Activated T-helper 2 cell treated with anti-CD3 and anti-CD28 coated beads, Interferon-gamma antibody, Interleukin-2, Interleukin-4, amounts not matched to agents 10 μg/mL and 5 μg/mL and 100 μg/mL, durations not matched to agents 14 hours and 24 hours and 36 hours (primary cell): Measurements from ENCODE around the gene MIA. TPM values are rescaled to one million over a fixed set of nuclear protein-coding genes. Genes with fewer than 3 reads are reported as not detected.
"Not testable (repeated sequence)": the region's sequence is repeated elsewhere in the genome, so short reads cannot be mapped to it uniquely, and the experiment has no call there.

Source experiments
- DNase-seq: peaks from one replicate; pipeline ENCODE4 v3.0.0; 2021; ENCODE audit warnings: low spot score
- H3K27ac Mint-ChIP-seq: one replicate; pipeline ENCODE4 v1.8.0; 2021; ENCODE audit warnings: mixed read lengths
- H3K27me3 Mint-ChIP-seq: one replicate; pipeline ENCODE4 v1.8.0; 2021; ENCODE audit warnings: low read depth, mixed read lengths
- H3K36me3 Mint-ChIP-seq: one replicate; pipeline ENCODE4 v1.8.0; 2021; ENCODE audit warnings: low read depth, mixed read lengths
- H3K4me1 Mint-ChIP-seq: one replicate; pipeline ENCODE4 v1.8.0; 2021; ENCODE audit warnings: low read depth, mixed read lengths
- H3K4me3 Mint-ChIP-seq: one replicate; pipeline ENCODE4 v1.8.0; 2021; ENCODE audit warnings: low read depth, mild to moderate bottlenecking, moderate library complexity, mixed read lengths
- H3K9me3 Mint-ChIP-seq: one replicate; pipeline ENCODE4 v1.8.0; 2021; ENCODE audit warnings: mixed read lengths
- intact Hi-C: fragments of 100-400 bp; cut with micrococcal nuclease; formaldehyde crosslinking; loops from one replicate; pipeline ENCODE4 v1.15.1; 2023
- total RNA-seq: library from RNA; stranded (reverse); gene quantifications from 2 replicates; pipeline ENCODE4 v1.2.3, GENCODE V29; 2022

MIA gene
- total RNA-seq, 1 donor from 2014 or later: not detected

DNA sequence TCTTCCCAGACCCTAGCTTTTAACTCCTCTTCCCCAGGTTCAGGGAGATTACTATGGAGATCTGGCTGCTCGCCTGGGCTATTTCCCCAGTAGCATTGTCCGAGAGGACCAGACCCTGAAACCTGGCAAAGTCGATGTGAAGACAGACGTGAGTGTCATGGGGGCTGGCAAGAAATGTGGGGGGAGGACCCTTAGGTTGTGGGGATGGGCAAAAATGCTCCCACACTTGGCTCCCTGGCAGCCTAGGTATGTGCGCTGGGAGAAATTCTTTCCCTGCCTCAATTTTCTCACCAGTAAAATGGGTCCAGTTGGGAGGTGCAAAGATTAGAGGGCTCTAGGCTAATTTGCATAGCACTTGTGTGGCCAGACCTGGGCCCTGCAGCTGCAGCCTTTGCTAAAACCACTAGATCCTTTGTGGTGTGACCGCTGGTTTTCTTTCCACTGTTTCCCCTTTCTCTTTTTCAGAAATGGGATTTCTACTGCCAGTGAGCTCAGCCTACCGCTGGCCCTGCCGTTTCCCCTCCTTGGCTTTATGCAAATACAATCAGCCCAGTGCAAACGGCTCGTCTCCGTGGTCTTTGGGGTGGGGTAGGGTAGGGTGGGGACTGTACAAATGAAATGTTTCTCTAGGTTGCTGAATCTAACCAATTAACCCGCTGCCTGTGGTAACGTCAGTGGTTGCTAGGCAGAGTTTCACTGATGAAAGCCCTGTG lies 1.8 kb downstream of the MIA start:
- H3K27me3 Mint-ChIP-seq: no peaks in the 10 kb centered on the region
- peaks cover 35% of the 10 kb centered on the region for H3K4me1 Mint-ChIP-seq
- intact Hi-C loops: loop anchor here (1.0 kb wide), 2 partner anchors 23 to 61 kb away; partner anchors contain the start of gene COQ8B
- H3K4me3 Mint-ChIP-seq: peak overlapping the region; percentile 96
- peak; percentile 86 for DNase-seq
- no peaks in the 10 kb centered on the region for H3K9me3 Mint-ChIP-seq
- peaks cover 21% of the 10 kb centered on the region for H3K36me3 Mint-ChIP-seq
- peak overlapping the region; percentile 96 for H3K27ac Mint-ChIP-seq

DNA sequence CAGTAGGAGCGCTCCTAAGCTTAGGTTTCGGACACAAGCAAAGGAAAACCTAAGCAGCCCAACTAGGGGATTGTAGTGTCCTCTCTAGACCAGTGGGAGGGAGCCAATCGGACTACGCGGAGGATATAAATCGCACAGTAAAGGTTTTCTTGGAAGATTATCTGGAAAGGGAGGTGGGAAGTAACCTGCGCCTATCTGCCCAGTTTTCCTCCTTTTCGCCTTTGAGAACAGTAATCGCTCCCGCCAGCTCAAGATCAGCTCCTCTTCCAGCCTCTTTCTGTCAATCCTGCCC lies 2.3 kb downstream of the MIA start:
- DNase-seq: no peak
- intact Hi-C loops: loop anchor here (1.0 kb wide), 2 partner anchors 23 to 61 kb away; partner anchors contain the start of gene COQ8B
- Mint-ChIP-seq H3K36me3 (peaks cover 20% of the 10 kb centered on the region), H3K4me3 (peak overlapping the region; percentile 96), H3K4me1 (peaks cover 35% of the 10 kb centered on the region), H3K27me3 (no peaks in the 10 kb centered on the region), H3K9me3 (no peaks in the 10 kb centered on the region), H3K27ac (peak overlapping the region; percentile 96)

DNA sequence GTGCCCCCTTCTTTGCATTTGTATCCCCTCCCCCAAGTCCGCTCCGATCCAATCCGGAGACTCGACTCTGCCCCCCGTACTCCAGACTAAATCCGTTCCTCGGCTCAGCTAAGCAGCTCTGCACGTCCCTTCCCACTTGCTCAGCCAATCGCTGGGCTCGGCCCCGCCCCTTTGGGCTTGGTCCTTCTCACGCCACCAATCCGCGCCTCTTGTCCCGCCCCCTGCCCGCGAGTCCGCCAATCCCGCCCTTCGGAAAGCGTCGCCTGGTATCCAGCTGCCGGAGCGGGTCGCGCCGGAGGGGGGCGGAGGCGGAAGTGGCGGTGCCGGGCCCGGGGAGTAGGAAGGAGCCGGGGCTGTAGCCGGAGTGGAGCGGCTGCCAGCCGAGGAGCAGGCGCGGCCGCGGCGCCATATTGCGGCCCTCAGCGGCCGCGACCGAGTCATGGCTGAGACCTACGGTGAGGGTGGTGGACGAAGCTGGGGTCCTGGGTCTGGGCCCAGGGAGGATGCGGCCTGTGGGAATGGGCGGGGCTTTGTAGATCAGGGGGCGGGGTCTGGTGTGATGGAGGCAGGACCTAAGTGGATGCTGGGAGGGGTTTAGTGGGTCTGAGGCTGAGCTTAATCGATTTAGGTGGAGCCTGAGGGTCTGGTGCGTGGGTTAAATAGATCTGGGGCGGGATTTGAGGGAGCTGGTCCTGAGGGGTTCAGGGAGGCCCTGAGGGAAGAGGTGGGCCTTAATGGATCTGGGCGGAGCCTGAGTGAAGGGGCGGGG lies 2.8 kb downstream of the MIA start, which contains the start of gene RAB4B:
TSS of gene RAB4B (plus strand) at position 311 of the 769 bp plus-strand sequence. CDS start at position 440, 129 bp downstream.
- peak; percentile 100 for DNase-seq
- Mint-ChIP-seq H3K4me3 (peak within 1 kb of the TSS; percentile 96), H3K27me3 (no peaks in the 10 kb centered on the region), H3K9me3 (no peaks in the 10 kb centered on the region), H3K4me1 (peaks cover 35% of the 10 kb centered on the region), H3K36me3 (peaks cover 21% of the 10 kb centered on the region), H3K27ac (peak within 1 kb of the TSS; percentile 96)
- intact Hi-C loops: loop anchor here (1.0 kb wide), 4 partner anchors 20 to 62 kb away; partner anchors contain the start of genes ACTMAP and COQ8B

DNA sequence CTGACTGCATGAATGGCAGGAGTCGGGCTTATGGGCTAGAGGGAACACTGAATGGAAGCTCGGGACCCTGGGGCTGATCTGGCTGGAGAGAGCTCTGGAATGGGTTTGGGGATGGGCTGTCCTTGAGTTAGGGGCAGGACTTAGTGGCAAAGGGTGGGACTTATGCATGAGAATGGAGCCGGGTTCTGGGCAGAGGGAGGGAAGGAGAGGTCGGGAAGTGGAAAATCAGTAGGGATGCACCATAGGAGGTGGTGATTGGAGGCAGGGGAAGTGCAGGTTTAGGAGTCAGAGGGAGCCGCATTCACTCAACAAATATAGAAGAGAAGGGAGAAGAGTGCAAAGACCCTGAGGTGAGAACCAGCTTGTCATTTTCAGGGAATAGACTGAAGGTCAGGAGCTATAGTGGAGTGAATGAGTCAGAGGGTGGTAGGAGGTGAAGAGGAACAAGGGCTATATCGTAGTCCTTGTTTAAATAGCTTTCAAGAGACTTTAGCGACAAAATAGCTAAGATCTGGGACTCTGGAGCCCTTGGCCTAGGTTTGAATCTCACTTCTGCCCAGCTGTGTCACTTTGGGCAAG lies 3.5 kb downstream of the MIA start:
- peak overlapping the region; percentile 96 for H3K27ac Mint-ChIP-seq
- intact Hi-C loops: loop anchor here (1.0 kb wide), 3 partner anchors 14 to 28 kb away; partner anchors contain the start of gene ACTMAP
- H3K4me3 Mint-ChIP-seq: peak overlapping the region; percentile 96
- no peaks in the 10 kb centered on the region for H3K9me3 Mint-ChIP-seq
- H3K27me3 Mint-ChIP-seq: no peaks in the 10 kb centered on the region
- no peak for DNase-seq
- H3K4me1 Mint-ChIP-seq: peaks cover 37% of the 10 kb centered on the region
- peaks cover 25% of the 10 kb centered on the region for H3K36me3 Mint-ChIP-seq

DNA sequence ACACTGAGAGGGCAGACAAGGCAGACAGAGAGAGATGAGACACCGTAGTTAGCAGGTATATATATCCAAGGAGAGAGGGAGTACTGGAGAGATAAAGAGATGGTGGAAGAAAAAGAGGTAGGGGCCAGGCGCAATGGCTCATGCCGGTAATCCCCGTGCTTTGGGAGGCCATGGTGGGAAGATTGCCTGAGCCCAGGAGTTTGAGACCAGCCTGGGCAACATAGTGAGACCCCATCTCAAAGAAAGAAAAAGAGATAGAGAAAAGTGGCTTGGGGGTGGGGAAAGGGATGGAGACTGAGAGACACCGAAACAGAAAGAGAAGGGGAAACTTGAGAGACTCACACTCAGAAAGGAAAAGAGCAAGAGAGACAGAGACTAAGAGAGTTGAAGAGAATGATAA lies 5.3 kb downstream of the MIA start:
- intact Hi-C loops: no loop called here

DNA sequence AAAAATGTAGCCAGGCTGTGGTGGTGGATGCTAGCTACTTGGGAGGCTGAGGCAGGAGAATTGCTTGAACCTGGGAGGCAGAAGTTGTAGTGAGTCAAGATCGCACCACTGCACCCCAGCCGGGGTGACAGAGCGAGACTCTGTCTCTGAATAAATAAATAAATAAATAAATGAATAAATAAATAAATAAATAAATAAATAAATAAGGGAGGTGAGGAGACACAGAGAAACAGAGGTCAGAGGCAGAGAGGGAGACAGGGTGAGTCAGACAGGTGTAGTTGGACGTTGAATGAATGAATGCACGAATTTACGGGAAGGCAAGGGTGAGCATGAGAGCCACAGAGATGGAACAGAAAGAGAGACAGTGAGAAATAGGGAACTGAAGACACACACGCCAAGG lies 5.8 kb downstream of the MIA start:
- H3K36me3 Mint-ChIP-seq: peaks cover 35% of the 10 kb centered on the region
- H3K4me3 Mint-ChIP-seq: no peak overlapping the region
- no peak for DNase-seq
- intact Hi-C loops: no loop called here
- no peaks in the 10 kb centered on the region for H3K27me3 Mint-ChIP-seq
- peaks cover 32% of the 10 kb centered on the region for H3K4me1 Mint-ChIP-seq
- no peak overlapping the region for H3K27ac Mint-ChIP-seq
- H3K9me3 Mint-ChIP-seq: no peaks in the 10 kb centered on the region

More for the DNA sequence above, 5.3 kb downstream of the MIA start:
- no peaks in the 10 kb centered on the region for H3K27me3 Mint-ChIP-seq
- H3K4me1 Mint-ChIP-seq: peaks cover 33% of the 10 kb centered on the region
- peak overlapping the region; percentile 81 for H3K27ac Mint-ChIP-seq
- peaks cover 32% of the 10 kb centered on the region for H3K36me3 Mint-ChIP-seq
- H3K4me3 Mint-ChIP-seq: peak overlapping the region; percentile 59
- H3K9me3 Mint-ChIP-seq: no peaks in the 10 kb centered on the region
- DNase-seq: no peak

DNA sequence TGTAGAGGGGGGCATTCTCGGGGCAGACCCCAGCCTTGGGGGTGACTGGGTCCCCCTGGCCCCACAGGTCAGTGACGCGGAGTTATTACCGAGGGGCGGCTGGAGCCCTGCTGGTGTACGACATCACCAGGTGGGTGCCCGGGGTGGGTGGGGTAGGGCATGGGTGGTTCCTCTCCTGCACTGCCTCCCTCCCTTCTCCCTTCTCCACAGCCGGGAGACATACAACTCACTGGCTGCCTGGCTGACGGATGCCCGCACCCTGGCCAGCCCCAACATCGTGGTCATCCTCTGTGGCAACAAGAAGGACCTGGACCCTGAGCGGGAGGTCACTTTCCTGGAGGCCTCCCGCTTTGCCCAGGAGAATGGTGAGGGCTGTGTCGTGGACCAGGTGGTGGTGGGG lies 8.4 kb downstream of the MIA start:
- Mint-ChIP-seq H3K27ac (no peak overlapping the region), H3K4me3 (no peak overlapping the region), H3K9me3 (no peaks in the 10 kb centered on the region), H3K4me1 (peaks cover 21% of the 10 kb centered on the region), H3K27me3 (no peaks in the 10 kb centered on the region), H3K36me3 (peaks cover 51% of the 10 kb centered on the region)
- DNase-seq: no peak
- intact Hi-C loops: no loop called here

DNA sequence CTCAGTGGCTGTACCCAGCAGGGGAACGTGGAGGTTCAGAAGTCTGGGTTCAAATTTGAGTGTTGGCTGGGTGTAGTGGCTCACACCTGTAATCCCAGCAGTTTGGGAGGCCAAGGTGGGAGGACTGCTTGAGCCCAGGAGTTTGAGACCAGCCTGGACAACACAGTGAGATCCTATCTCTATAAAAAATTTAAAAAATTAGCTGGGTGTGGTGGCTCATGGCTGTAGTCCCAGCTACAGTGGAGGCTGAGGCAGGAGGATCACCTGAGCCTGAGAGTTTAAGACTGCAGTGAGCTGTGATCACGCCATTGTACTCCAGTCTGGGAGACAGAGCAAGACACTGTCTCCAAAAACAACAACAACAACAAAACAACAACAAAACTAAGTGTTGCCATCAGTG lies 8.8 kb downstream of the MIA start:
- H3K4me3 Mint-ChIP-seq, H3K27ac Mint-ChIP-seq, DNase-seq, intact Hi-C loops, H3K9me3 Mint-ChIP-seq, H3K27me3 Mint-ChIP-seq: not testable (repeated sequence)
- Mint-ChIP-seq H3K36me3 (peaks cover 51% of the 10 kb centered on the region), H3K4me1 (peaks cover 19% of the 10 kb centered on the region)

DNA sequence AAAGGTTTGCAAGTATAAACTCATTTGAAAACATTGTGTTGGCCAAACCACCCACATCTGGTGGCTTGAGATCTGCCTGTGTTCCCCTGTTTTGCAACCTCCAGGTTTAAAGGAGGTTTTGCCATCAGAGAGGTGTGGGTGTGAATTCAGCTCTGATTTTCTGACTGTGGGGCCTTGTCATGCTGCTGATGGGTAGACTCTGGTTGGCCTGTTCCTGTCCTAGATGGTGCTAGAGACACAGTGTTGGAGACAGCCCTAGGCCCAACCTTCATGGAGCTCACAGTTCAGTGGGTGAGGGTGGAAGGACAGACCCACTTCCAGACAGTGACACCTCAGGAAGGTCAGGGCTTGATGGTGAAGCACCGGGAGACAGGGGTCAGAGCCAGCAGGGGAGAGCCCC lies 10.2 kb downstream of the MIA start:
- H3K27me3 Mint-ChIP-seq: no peaks in the 10 kb centered on the region
- H3K27ac Mint-ChIP-seq: peak overlapping the region; percentile 79
- peaks cover 11% of the 10 kb centered on the region for H3K4me1 Mint-ChIP-seq
- no peak for DNase-seq
- intact Hi-C loops: no loop called here
- H3K36me3 Mint-ChIP-seq: peaks cover 49% of the 10 kb centered on the region
- H3K4me3 Mint-ChIP-seq: no peak overlapping the region
- no peaks in the 10 kb centered on the region for H3K9me3 Mint-ChIP-seq

DNA sequence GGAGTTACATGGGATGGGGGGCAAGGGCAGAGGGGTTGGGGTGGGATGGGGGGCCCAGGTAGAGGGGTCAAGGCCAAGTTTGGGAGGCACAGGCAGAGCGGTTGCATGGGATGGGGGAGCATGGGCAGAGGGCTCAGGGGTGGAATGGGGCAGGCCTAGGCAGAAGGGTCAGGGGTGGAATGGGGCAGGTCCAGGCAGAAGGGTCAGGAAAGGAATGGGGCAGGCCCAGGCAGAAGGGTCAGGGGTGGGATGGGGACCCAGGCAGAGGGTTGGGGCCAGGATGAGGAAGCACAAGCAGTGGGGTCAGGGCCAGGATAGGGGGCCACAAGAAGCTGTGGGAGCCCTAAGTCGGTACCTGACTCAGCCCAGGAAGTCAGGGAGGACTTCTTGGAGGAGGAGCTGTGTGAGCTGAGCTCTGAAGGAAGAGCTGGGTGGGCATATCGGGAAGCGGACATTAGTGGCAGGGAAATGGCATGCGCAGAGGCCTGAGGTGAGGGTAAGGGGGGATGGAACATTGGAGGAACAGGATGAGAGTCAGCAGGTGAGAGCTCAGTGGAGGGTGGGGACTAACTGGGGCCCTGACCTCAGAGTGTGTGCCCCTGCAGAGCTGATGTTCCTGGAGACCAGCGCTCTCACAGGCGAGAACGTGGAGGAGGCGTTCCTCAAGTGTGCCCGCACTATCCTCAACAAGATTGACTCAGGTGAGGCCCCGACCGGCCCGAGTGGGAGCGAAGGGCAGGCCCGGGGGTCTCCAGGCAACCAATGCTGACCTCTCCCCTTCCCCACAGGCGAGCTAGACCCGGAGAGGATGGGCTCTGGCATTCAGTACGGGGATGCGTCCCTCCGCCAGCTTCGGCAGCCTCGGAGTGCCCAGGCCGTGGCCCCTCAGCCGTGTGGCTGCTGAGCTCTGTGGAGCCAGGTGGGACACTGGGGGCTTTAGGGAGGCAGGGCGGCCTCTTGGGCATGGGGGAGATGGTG lies 11.0 kb downstream of the MIA start:
- intact Hi-C loops: no loop called here

DNA sequence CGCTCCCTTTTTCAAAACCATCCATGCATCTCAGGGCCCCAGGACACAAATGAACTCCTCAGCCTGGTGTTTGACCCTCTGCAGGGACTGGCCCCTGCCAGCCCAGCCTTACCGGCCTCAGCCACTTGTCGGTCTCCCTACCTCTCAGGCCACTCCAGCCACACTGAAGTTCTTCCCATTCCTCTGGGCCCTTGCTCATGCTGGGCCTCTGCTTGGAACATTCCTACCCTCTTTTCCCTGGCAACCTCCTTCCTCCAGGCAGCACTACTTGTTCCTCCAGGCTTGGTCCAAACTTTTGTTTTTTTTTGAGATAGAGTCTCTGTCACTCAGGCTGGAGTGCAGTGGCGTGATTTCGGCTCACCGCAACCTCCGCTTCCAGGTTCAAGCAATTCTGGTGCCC lies 16.0 kb downstream of the MIA start:
- intact Hi-C loops: no loop called here
- Mint-ChIP-seq H3K4me3 (no peak overlapping the region), H3K27ac (no peak overlapping the region), H3K36me3 (peaks cover 35% of the 10 kb centered on the region), H3K27me3 (no peaks in the 10 kb centered on the region), H3K9me3 (no peaks in the 10 kb centered on the region), H3K4me1 (peaks cover 11% of the 10 kb centered on the region)
- no peak for DNase-seq

More for the DNA sequence above, 11.0 kb downstream of the MIA start:
- no peaks in the 10 kb centered on the region for H3K9me3 Mint-ChIP-seq
- H3K4me3 Mint-ChIP-seq: no peak overlapping the region
- H3K27me3 Mint-ChIP-seq: no peaks in the 10 kb centered on the region
- H3K36me3 Mint-ChIP-seq: peaks cover 46% of the 10 kb centered on the region
- no peak overlapping the region for H3K27ac Mint-ChIP-seq
- H3K4me1 Mint-ChIP-seq: peaks cover 8% of the 10 kb centered on the region
- DNase-seq: no peak

DNA sequence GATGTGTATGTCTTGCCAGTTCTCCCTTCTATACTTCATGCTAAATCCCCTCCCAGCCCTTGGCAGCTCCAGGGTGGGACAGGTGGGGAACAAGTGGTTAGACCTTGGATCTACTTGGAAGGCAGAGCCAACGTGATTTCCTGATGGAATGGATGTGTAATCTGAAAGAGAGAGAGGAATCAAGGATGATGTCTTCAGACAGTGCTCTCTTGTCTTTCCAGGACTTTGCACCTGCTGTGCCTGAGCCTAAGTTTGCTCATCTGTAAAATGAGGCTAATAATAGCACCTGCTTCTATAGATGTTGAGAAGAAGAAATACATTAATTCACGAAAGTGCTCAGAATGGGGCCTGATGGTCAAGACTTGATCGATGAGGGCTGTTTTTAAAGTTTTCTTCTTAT lies 16.7 kb downstream of the MIA start:
- H3K27ac Mint-ChIP-seq: peak overlapping the region; percentile 78
- peaks cover 32% of the 10 kb centered on the region for H3K36me3 Mint-ChIP-seq
- H3K27me3 Mint-ChIP-seq: no peaks in the 10 kb centered on the region
- DNase-seq: no peak
- no peaks in the 10 kb centered on the region for H3K9me3 Mint-ChIP-seq
- no peak overlapping the region for H3K4me3 Mint-ChIP-seq
- intact Hi-C loops: loop anchor here (1.0 kb wide), 2 partner anchors 13 to 38 kb away; no protein-coding TSS in a partner anchor
- H3K4me1 Mint-ChIP-seq: peaks cover 11% of the 10 kb centered on the region
